Measurements from ENCODE around the gene KCNAB1.

GRCh38 chr3:156469456-156469855 is 349.1 kb downstream of the KCNAB1 start:
- no peak for TF ChIP-seq EZH2 (IDR thresholded peaks at IDR 0.05; ENCODE audit: borderline replicate concordance, low read length)
- TF ChIP-seq CTCF (conservative IDR thresholded peaks at IDR 0.05 in 1 of 2, IDR thresholded peaks at IDR 0.05 in 1 of 2; ENCODE audit: extremely low read depth in 1 of 2, insufficient read depth in 1 of 2, low read depth in 1 of 2, low read length in 2 of 2), result no peak
